OCI-LY7 (cell line): ENCODE data around the gene CPA3. TPM values are rescaled to one million over a fixed set of nuclear protein-coding genes. Genes with fewer than 3 reads are reported as not detected.
A peak's percentile ranks its signal among the peaks of the same experiment; 100 is the strongest.

Experiments used
- BruUV-seq: library from RNA; stranded (reverse); fragments of 400-500 nt; replicated peaks from 2 replicates; lab custom pipeline; 2021; lab: Mats Ljungman, UMichigan
- CTCF ChIA-PET: fragments of 300-600 bp; sonication (Branson Sonifier 250); formaldehyde crosslinking; loops from one replicate; lab custom pipeline; 2022; ENCODE audit warnings: antibody characterized with exemption; ENCODE audit not compliant: unreplicated experiment; lab: Charles Lee
- POLR2A ChIA-PET: fragments of 300-600 bp; sonication (Branson Sonifier 250); formaldehyde crosslinking; loops from one replicate; lab custom pipeline; 2022; ENCODE audit warnings: antibody characterized with exemption; lab: Charles Lee
- DNase-seq: peaks from one replicate; pipeline ENCODE4 v3.0.0-alpha.2; 2015; ENCODE audit warnings: low spot score
- H2AFZ ChIP-seq: fragments of 200-600 bp; sonication (generic), shearing (Covaris generic); 2 replicates; pipeline ENCODE4 v1.6.1; 2014; ENCODE audit warnings: mild to moderate bottlenecking, antibody characterized with exemption, low read length, moderate library complexity
- H3K27ac ChIP-seq: fragments of 200-600 bp; sonication (generic); 2 replicates; pipeline ENCODE4 v1.5.1; 2014; ENCODE audit warnings: mixed run types, low read depth, mild to moderate bottlenecking, moderate library complexity, low read length, inconsistent platforms; ENCODE audit not compliant: poor library complexity, severe bottlenecking
- H3K36me3 ChIP-seq: fragments of 200-600 bp; sonication (generic); 2 replicates; pipeline ENCODE4 v1.6.1; 2014; ENCODE audit warnings: mild to moderate bottlenecking, antibody characterized with exemption, low read length, moderate library complexity, mixed read lengths; ENCODE audit not compliant: insufficient read depth
- H3K4me1 ChIP-seq: fragments of 200-600 bp; sonication (generic); 2 replicates; pipeline ENCODE4 v1.5.1; 2014; ENCODE audit warnings: mild to moderate bottlenecking, low read length; ENCODE audit not compliant: insufficient read depth, poor library complexity, severe bottlenecking
- H3K4me2 ChIP-seq: fragments of 200-600 bp; sonication (generic); 2 replicates; pipeline ENCODE4 v1.6.1; 2014; ENCODE audit warnings: mild to moderate bottlenecking, low read length
- H3K4me3 ChIP-seq: fragments of 200-600 bp; sonication (generic); 2 replicates; pipeline ENCODE4 v1.5.1; 2014; ENCODE audit warnings: mild to moderate bottlenecking, low read depth, low read length; ENCODE audit not compliant: poor library complexity, severe bottlenecking
- H3K79me2 ChIP-seq: fragments of 200-600 bp; sonication (generic); 2 replicates; pipeline ENCODE4 v1.6.1; 2016; ENCODE audit warnings: low read depth, mild to moderate bottlenecking, low read length, moderate library complexity, mixed read lengths; ENCODE audit not compliant: insufficient read depth
- H3K9me2 ChIP-seq: fragments of 200-600 bp; sonication (generic); 2 replicates; pipeline ENCODE4 v1.6.1; 2016; ENCODE audit warnings: mild to moderate bottlenecking, low read length, mixed read lengths; ENCODE audit not compliant: insufficient read depth
- H3K9me3 ChIP-seq: fragments of 200-600 bp; sonication (generic); 2 replicates; pipeline ENCODE4 v1.6.1; 2014; ENCODE audit warnings: mild to moderate bottlenecking, mixed run types, low read length, mixed read lengths
- H4K20me1 ChIP-seq: fragments of 200-600 bp; sonication (generic); 2 replicates; pipeline ENCODE4 v1.6.1; 2014; ENCODE audit warnings: mild to moderate bottlenecking, antibody characterized with exemption, low read length, moderate library complexity, mixed read lengths; ENCODE audit not compliant: insufficient read depth
- EZH2phosphoT487 ChIP-seq: fragments of 200-600 bp; sonication (generic); IDR thresholded peaks from 2 replicates; pipeline ENCODE4 v1.6.1; 2018; ENCODE audit warnings: low read depth, borderline replicate concordance, mild to moderate bottlenecking, mixed run types, antibody characterized with exemption, low read length, moderate library complexity, mixed read lengths
- intact Hi-C: fragments of 100-400 bp; cut with micrococcal nuclease; formaldehyde crosslinking; loops from one replicate; pipeline ENCODE4 v1.10.0; 2022; ENCODE audit not compliant: unreplicated experiment
- total RNA-seq, 2 experiments: library from RNA; depleted of rRNA in 1 of 2; stranded (reverse); fragments of >200 nt in 1 of 2; shearing (Covaris generic) in 1 of 2; gene quantifications; 2 replicates each; pipeline ENCODE4 v1.2.3, GENCODE V29; 2014 to 2022
- TF ChIP-seq, protein P1 (sequence below): fragments of 200-600 bp; sonication (generic); conservative IDR thresholded peaks from 2 replicates; pipeline ENCODE4 v1.5.1; 2014; ENCODE audit warnings: mild to moderate bottlenecking, antibody characterized with exemption, low read length, moderate library complexity, mixed read lengths

Gene CPA3
- total RNA-seq, 2 experiments from 2014 or later = not detected

DNA sequence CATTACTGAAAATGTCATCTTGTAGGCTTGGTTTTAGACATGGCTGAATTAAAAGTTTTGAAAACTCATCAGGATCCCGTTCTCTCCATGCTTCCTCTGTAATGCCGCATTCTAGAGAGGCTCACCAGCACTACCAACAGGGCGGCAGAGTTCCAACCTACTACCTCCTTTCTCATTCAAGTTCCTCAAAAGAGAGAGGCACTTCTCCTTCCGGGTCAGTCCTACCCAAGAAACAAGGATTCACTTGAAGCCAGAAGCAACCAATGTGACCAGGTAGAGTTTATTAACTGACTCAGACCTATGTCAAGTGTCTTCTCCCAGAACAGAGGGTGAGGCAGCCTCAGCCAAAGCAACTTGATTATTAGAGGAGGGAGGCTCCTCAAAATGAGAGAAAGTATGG lies 66.5 kb downstream of the CPA3 start:
- CTCF ChIA-PET = no interaction called here
- H3K27ac ChIP-seq = no peak overlapping the region
- H2AFZ ChIP-seq = no peak overlapping the region
- no peak overlapping the region for H3K4me2 ChIP-seq
- no TSS peak for BruUV-seq
- intact Hi-C loops = no loop called here
- no peaks in the 10 kb centered on the region for H3K9me3 ChIP-seq
- no peaks in the 10 kb centered on the region for H3K79me2 ChIP-seq
- TF ChIP-seq, protein P1, sequence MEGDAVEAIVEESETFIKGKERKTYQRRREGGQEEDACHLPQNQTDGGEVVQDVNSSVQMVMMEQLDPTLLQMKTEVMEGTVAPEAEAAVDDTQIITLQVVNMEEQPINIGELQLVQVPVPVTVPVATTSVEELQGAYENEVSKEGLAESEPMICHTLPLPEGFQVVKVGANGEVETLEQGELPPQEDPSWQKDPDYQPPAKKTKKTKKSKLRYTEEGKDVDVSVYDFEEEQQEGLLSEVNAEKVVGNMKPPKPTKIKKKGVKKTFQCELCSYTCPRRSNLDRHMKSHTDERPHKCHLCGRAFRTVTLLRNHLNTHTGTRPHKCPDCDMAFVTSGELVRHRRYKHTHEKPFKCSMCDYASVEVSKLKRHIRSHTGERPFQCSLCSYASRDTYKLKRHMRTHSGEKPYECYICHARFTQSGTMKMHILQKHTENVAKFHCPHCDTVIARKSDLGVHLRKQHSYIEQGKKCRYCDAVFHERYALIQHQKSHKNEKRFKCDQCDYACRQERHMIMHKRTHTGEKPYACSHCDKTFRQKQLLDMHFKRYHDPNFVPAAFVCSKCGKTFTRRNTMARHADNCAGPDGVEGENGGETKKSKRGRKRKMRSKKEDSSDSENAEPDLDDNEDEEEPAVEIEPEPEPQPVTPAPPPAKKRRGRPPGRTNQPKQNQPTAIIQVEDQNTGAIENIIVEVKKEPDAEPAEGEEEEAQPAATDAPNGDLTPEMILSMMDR = 0 out of 2 replicates have a peak, but pooled peaks have one; percentile 12
- TF ChIP-seq EZH2phosphoT487 = no peak
- POLR2A ChIA-PET = no interaction called here
- H3K4me3 ChIP-seq = no peak overlapping the region
- no peaks in the 10 kb centered on the region for H3K4me1 ChIP-seq
- H3K36me3 ChIP-seq = no peaks in the 10 kb centered on the region
- H3K9me2 ChIP-seq = no peaks in the 10 kb centered on the region
- H4K20me1 ChIP-seq = no peaks in the 10 kb centered on the region
- no peak for DNase-seq

DNA sequence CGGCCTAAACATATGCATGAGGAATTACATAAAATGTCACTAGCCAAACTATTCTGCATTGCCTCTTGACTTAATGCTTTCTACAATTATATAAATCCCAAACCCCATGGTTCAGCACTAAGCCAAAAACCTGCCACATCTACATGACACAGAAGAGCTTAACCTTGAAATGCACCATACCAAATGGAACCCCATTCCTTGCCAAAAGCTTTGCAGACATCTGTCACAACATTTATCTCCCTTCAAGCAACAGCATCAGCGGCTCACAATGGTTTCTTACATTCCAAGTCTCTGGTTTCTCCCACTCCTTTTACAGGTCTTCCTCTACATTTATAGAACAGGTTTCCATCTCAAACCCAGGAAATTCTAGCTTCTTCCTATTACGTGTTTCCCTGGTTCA lies 67.9 kb downstream of the CPA3 start:
- H2AFZ ChIP-seq = no peak overlapping the region
- H3K9me3 ChIP-seq = no peaks in the 10 kb centered on the region
- no peaks in the 10 kb centered on the region for H3K36me3 ChIP-seq
- no peak overlapping the region for H3K4me2 ChIP-seq
- H3K27ac ChIP-seq = no peak overlapping the region
- intact Hi-C loops = no loop called here
- no peaks in the 10 kb centered on the region for H3K79me2 ChIP-seq
- no peaks in the 10 kb centered on the region for H4K20me1 ChIP-seq
- BruUV-seq = no TSS peak
- POLR2A ChIA-PET = interaction anchor here (0.6 kb wide), 1 partner anchor 12 kb away, joined by 3 read pairs; no protein-coding TSS in a partner anchor
- no peak overlapping the region for H3K4me3 ChIP-seq
- no peak for DNase-seq
- CTCF ChIA-PET = no interaction called here
- TF ChIP-seq, protein P1 = no peak
- no peak for TF ChIP-seq EZH2phosphoT487
- no peaks in the 10 kb centered on the region for H3K4me1 ChIP-seq
- no peaks in the 10 kb centered on the region for H3K9me2 ChIP-seq

DNA sequence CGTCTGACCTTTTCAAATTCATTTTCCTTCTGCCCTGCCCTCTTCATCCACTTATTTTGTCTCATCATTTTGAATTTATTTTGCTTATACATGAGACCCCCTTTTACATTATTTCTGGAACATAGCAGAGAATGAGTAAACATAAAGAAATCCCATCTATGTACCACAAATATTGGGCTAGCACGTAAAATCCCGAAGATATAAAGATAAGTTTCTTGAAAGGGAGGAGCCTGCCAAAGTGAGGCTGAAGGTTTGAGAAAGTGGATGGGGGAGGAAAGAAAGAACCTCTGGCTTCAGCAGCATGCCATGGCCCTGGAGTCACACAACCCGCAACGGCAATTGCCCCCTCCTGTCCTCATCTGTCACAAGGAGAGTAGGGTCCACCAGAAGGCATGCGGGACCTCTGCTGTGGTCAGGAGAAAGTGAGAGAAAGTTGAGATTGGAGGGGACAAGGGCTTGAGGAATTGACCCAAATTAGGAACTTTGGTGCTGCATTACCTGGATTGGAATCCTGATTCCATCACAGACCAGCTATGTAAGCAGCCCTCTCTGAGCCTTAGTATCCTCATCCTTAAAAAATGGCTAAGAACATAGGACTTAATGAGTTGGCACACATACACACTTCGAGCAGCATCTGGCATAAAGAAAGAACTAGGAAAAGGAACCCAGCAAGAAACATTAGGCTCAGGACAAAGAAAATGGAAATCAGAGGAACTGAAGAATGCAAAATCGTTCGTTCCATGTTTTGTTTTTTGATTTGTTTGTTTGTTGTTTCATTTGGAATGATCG lies 72.6 kb downstream of the CPA3 start:
- no peak overlapping the region for H2AFZ ChIP-seq
- no peak overlapping the region for H3K4me2 ChIP-seq
- no peak overlapping the region for H3K27ac ChIP-seq
- H3K79me2 ChIP-seq = no peaks in the 10 kb centered on the region
- intact Hi-C loops = no loop called here
- no peak for DNase-seq
- H3K4me1 ChIP-seq = no peaks in the 10 kb centered on the region
- TF ChIP-seq, protein P1 = no peak
- no peak for TF ChIP-seq EZH2phosphoT487
- BruUV-seq = no TSS peak
- no peak overlapping the region for H3K4me3 ChIP-seq
- no peaks in the 10 kb centered on the region for H3K9me2 ChIP-seq
- CTCF ChIA-PET = no interaction called here
- H4K20me1 ChIP-seq = no peaks in the 10 kb centered on the region
- POLR2A ChIA-PET = no interaction called here
- H3K36me3 ChIP-seq = no peaks in the 10 kb centered on the region
- H3K9me3 ChIP-seq = no peaks in the 10 kb centered on the region
